ENCODE results near the gene EXOC4.

DNA sequence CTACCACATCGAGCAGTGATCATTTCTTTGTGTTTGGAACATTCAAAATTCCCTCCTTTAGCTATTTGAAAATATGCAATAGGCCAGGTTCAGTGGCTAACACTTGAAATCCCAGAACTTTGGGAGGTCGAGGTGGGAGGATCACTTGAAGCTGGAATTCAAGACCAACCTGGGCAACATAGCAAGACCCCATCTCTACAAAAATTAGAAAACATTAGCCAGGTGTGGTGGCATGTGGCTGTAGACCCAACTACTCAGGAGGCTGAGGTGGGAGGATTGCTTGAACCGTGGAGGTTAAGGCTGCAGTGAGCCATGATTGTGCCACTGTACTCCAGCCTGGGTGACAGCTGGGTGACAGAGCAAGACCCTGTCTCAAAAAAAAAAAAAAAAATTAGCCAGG is 15.3 kb upstream of the EXOC4 start:
- TF ChIP-seq, protein P1, sequence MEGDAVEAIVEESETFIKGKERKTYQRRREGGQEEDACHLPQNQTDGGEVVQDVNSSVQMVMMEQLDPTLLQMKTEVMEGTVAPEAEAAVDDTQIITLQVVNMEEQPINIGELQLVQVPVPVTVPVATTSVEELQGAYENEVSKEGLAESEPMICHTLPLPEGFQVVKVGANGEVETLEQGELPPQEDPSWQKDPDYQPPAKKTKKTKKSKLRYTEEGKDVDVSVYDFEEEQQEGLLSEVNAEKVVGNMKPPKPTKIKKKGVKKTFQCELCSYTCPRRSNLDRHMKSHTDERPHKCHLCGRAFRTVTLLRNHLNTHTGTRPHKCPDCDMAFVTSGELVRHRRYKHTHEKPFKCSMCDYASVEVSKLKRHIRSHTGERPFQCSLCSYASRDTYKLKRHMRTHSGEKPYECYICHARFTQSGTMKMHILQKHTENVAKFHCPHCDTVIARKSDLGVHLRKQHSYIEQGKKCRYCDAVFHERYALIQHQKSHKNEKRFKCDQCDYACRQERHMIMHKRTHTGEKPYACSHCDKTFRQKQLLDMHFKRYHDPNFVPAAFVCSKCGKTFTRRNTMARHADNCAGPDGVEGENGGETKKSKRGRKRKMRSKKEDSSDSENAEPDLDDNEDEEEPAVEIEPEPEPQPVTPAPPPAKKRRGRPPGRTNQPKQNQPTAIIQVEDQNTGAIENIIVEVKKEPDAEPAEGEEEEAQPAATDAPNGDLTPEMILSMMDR (IDR thresholded peaks at IDR 0.05): no peak
- no peak for TF ChIP-seq POLR2A (IDR thresholded peaks at IDR 0.05)
